Urothelium cell line (cell line): ENCODE data around the gene SPTB.

Experiments
- DNase-seq: peaks from one replicate; pipeline ENCODE4 v3.0.0; 2011; ENCODE audit warnings: low spot score, mixed read lengths
- FAIRE-seq: peaks from 2 replicates; lab custom pipeline; 2011; peaks lifted over from hg19 to GRCh38; lab: Jason Lieb, UNC

SPTB gene

GRCh38 chr14:64855721-64856528 is 23.8 kb downstream of the SPTB start:
- no peak for DNase-seq
- FAIRE-seq = peak; percentile 96

- DNase-seq = no peak
- FAIRE-seq = peak; percentile 79
Measured at GRCh38 chr14:64850369-64851137, 29.2 kb downstream of the SPTB start.

- FAIRE-seq = peak; percentile 69
- no peak for DNase-seq
Measured at GRCh38 chr14:64849940-64850339, 29.8 kb downstream of the SPTB start.

- FAIRE-seq (no peak), DNase-seq (no peak)
Measured at GRCh38 chr14:64848239-64848638, 31.5 kb downstream of the SPTB start.

- FAIRE-seq = peak; percentile 46
- DNase-seq = no peak
Measured at GRCh38 chr14:64846319-64846718, 33.4 kb downstream of the SPTB start.

GRCh38 chr14:64845878-64846277 is 33.8 kb downstream of the SPTB start:
- FAIRE-seq = peak; percentile 93
- peak; percentile 91 for DNase-seq

- DNase-seq (no peak), FAIRE-seq (no peak)
Measured at GRCh38 chr14:64844969-64845536, 34.7 kb downstream of the SPTB start.

GRCh38 chr14:64844272-64844671 is 35.4 kb downstream of the SPTB start:
- no peak for DNase-seq
- peak; percentile 55 for FAIRE-seq

GRCh38 chr14:64843548-64843947 is 36.2 kb downstream of the SPTB start:
- FAIRE-seq (peak; percentile 50), DNase-seq (no peak)

GRCh38 chr14:64841772-64842750 is 37.6 kb downstream of the SPTB start:
- FAIRE-seq = peak; percentile 78
- peak; percentile 56 for DNase-seq

GRCh38 chr14:64841121-64841651 is 38.5 kb downstream of the SPTB start:
- DNase-seq (peak; percentile 94), FAIRE-seq (peak; percentile 97)

- FAIRE-seq = no peak
- DNase-seq = no peak
Measured at GRCh38 chr14:64838656-64839055, 41.1 kb downstream of the SPTB start.

GRCh38 chr14:64835431-64835830 is 44.3 kb downstream of the SPTB start:
- FAIRE-seq = no peak
- no peak for DNase-seq

- no peak for FAIRE-seq
- DNase-seq = no peak
Measured at GRCh38 chr14:64834965-64835364, 44.7 kb downstream of the SPTB start.

GRCh38 chr14:64831419-64831818 is 48.3 kb downstream of the SPTB start:
- DNase-seq (no peak), FAIRE-seq (no peak)

- FAIRE-seq (no peak), DNase-seq (no peak)
Measured at GRCh38 chr14:64830961-64831360, 48.7 kb downstream of the SPTB start.

- no peak for DNase-seq
Measured at GRCh38 chr14:64828071-64828470, 51.6 kb downstream of the SPTB start.

GRCh38 chr14:64826845-64827244 is 52.9 kb downstream of the SPTB start:
- no peak for DNase-seq
- peak; percentile 17 for FAIRE-seq

More at GRCh38 chr14:64828071-64828470, 51.6 kb downstream of the SPTB start:
- peak; percentile 95 for FAIRE-seq

GRCh38 chr14:64826333-64826732 is 53.4 kb downstream of the SPTB start:
- FAIRE-seq (peak; percentile 82), DNase-seq (no peak)

GRCh38 chr14:64825509-64825908 is 54.2 kb downstream of the SPTB start:
- FAIRE-seq = peak; percentile 83
- DNase-seq = no peak
